Measurements from ENCODE around the gene LHX4.
A peak's percentile ranks its signal among the peaks of the same experiment; 100 is the strongest.

The LHX4 gene

DNA sequence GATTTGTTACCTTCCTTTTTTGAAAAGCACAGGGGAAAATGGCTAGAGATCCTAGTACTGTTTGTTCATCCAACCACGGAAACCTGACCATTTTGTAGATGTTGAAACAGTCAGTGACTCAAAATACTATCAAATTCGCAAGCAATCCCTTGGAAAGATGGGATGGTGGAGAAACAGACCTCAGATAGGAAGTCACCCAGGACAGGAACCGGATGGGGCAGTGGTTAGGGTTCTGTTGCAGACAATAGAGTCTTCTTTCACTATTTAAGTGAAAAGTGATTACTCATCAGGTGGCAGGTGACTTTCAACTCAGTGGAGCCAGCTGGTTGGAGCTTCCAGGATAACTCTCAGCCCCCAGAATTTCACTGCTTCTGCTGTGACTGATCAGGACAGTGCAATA lies 17.0 kb downstream of the LHX4 start:
- ATAC-seq: no peak

DNA sequence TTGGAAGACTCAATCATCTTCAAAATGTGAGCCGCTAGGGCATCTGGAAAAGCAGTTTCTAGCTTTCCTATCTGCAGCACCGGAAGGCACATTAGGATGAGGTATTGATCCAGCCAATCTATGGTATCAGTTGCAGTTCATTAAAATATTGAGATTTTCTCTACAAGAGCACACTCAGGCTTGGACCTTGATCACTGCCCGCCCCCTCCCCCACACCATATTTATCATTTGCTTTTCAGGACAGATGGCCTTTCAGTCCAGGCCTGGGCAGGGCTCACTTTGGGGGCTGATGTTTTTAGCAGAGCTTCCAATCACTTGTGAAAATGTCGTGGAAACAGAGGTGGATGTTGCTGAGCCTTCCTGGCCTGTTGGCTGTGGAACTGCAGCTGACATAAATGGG lies 17.5 kb downstream of the LHX4 start:
- no peak for ATAC-seq

DNA sequence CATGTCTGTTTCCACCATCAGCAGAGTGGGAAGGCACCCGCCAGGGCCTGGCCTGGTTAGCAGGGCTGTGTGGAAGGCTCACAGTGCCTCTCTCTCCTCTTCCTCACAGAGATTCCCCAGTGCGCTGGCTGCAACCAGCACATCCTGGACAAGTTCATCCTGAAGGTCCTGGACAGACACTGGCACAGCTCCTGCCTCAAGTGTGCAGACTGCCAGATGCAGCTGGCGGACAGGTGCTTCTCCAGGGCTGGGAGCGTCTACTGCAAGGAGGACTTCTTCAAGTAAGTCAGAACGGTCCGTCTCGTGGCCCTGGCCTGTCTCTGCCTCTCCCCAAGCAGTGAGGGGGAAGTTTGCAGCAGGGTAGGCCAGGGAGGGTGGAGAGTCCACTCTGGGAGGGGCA lies 18.1 kb downstream of the LHX4 start:
- no peak for ATAC-seq

DNA sequence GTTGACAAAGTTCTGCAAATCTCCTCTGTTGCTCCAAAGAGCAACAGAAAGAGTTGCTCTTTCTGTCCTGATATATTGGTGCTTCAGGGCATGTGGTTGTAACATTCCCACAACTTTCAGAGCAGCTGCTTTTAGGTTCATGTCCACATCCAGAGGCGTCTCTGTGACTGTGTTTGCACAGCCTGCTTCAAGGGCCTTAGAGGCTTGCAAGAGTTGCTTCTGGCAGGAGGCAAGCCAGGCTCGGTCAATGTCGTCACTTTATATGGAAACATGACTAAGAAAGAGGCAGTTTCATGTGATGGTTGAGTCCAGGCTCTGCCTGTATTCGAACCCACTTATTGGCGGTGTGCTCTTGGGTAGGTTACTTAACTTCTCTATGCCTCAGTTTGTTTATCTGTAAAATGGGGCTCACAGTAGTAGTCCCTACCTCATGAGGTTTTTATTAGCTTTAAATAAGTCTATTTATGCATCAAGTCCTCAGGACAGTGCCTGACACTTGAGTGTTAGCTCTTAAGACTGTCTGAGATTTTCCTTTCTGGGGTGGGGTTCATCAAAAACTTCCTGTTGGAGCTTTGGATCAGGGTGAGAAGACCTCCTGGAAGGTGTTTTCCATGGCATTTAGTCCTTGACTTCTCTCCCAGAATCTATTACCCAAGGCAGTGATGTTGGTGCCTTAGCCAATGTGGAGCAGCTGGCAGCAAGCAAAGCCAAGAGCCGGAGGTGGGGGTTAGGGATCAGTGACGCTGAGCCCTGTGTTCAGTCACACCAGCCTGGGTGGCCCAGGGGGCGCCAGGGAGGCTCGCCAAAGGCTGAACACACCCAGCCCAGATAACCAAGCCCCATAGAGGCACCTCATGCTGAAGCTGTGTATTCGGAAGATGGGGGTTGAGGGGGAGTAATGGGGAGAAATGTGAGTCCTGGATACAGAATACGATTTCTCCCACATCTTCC lies 18.9 kb downstream of the LHX4 start:
- no peak for ATAC-seq

DNA sequence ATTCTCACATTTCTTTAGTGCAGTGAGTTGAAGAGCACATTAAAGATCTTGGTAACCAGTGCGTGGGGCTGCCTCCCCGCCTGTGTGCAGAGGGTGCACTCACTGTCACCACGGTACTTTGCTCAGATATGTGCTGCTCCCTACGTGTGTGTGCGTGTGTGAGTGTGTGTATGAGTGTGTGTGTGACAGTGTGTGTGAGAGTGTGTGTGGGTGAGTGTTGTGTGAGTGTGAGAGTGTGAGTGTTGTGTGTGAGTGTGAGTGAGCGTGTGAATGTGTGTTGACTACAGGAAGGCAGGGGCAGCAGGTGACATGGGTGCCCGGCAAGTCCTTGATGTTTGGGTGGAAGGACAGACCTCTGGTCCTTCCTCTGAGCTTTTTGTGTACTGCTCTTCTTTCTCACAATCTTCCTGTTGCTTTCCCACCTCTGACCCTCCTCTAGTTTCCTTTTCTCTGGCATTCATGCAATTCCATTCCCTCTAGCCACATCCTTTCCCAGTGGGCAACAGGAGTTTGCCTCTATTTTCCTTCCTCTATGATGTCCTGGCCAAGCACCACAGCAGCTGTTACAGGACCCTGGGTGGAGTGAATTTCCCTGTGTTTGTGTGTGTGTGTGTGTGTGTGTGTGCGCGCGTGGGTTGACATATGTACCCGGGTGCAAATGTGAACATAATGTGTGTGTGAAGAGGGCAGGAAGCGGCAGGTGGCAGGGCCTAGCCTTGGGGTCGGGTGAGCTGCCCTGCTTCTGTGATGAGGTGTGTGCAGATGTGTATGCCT lies 19.8 kb downstream of the LHX4 start:
- ATAC-seq: no peak

DNA sequence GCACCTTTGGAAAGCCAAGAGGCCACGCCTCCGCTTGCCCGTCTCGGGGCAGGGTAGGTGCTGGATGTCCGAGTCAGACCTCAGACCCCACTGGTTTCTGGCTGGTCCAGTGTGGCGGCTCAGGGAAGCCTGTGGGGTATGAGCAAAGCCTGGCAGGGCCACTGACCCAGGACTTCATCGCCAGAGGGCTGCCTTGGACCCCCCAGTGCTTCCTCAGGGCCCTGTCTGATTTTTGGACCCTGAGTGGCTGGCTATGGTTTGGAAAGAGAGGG lies 20.4 kb downstream of the LHX4 start:
- no peak for ATAC-seq

DNA sequence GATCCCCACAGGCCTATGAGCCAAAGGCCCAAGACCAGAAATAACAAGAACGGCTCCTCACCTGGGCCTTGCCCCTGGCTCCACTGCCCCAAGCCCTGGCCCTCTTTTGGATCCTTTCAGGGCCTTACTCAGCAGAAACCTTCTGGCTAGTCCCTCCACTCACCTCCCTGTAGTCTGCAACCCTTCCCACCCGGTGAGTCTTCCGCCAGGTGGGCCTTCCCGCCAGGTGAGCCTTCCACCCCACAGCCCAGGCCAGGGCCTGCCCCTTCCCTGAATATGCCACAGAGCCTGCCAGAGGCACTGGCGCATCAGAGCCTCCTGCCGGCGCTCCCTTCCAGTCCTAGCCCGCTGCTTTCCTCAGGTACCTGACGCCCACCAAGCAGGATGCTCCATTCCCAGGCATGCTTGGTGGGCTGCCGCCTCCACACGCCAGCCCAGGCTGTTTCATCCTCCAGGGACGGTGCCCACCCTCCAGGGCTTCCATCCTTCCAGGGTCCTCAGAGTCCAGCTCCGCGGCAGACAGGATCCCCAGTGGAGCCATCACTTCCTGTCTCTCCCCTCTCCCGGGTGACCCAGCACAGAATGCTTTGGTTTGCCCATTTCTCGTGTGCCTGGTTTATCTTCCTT lies 20.9 kb downstream of the LHX4 start:
- no peak for ATAC-seq

DNA sequence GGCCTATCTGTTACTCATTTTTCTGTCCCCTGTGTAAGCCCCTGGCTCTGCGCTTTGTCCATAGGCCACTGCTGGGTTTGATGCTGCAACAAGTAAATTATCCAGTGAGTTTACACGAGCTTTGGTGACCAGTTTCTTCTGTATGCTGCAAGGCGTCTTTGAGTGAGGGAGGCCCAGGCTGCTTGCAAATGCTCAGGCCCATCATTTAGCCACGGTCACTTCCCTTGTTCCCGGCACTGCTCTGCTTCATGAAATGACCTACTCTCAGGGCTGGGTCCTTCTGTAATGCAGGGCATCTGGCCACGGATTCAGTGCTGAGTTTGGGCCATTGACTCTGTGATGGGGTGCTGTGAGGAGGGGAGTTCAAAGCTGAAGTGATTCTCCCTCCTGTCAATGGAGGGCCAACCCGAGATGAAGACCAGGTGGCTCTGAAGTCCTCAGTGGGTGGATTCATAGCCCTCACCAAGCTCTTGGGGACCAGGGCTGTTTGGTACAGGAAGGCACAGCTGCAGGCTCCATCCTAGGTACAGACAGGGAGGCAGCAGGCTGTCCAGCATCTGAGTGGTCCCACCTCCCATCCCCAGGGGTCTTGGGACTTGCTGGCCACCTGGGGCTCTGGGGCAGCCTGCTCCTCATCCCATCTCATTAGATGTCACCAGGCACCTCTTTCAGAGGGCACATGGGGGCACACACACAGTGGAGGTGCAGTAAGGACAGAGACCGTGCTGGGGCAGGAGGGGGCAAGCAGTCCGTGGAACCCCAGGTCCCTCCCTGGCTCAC lies 21.7 kb downstream of the LHX4 start:
- ATAC-seq: no peak

DNA sequence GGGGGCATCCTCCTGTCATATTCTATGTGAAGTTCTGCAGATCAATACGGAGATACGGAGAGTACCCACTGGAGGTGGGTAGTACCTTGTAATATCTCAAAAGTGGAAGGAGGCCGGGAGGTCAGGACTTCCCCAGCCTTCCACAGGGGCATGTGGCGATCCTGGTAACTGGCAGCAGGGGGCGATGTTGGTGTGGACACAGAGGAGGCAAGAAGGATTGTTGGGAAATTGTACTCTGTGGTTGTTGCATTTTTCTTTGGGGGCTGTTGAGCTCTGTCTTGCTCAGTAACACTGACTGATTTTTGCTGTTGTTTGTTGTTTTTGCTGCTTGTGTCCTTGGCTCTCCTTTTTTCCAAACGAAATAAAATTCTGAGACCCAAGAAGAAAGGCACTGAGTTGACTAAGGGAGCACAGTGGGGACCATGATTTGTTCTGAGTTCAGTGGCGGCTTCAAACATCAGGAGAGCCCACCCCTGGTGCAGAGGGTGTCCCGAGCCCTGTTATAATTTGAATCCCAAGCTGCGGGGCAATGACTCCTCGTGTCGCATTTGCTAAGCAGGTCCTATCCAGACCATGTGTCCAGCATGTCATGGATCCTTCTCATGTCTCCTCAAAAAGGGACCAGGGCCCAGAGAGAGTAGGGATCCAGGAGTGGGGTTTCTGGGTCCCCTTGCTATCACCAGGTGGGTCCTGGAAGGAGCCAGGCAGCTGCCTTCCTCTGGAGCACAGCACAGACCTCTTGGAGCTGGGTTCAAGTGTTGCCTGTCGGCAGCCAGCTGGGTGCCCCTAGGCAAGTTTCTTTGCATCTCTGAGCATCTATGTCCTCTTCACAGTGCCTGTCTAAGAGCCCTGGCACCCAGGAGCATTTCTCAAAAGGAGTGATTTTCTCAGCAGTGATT lies 22.8 kb downstream of the LHX4 start:
- ATAC-seq: peak; percentile 53 to 54

DNA sequence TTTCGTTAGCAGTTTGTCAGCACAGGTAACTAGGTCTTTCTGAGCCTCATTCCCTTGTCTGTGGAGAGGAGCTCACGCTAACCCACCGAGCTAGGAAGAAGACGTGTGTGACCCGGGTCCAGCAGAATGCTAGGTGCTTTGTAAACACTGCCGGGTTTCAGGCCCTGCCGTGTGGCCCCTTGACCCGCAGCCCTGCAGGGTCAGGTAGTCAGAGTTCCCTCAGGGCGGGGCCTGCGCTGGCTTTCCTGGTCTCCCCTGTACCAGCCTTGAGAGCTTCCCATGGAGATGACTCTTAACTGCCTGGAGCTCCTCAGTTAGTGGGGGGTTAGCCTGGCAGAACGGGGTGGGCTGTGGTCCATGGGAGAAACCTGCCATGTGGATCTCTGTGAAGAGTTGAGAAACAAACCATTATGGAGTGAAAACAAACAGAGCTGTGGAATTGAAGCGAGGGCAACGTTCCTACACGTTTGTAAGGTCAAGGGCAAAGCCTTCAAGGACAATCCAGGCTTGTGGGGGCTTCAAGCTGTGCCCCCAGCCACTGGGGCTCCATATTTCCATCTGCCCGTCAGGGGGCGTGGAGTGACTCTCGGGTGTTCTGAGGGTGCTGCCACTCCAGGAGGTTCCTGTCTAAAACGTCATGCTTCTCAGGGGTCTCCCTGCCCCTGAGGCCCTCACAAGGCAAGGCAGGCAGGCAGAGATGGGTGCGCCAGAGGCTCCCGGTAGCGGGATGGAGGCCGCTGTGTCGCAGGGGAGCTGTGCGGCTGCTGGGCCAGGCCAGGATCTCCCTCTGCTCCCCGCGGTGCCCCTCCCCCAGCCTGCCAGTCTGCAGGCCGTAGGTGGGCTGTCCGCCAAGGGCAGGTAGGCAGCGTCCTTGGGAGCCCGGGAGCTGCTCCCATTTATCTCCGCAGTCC lies 23.8 kb downstream of the LHX4 start:
- no peak for ATAC-seq

DNA sequence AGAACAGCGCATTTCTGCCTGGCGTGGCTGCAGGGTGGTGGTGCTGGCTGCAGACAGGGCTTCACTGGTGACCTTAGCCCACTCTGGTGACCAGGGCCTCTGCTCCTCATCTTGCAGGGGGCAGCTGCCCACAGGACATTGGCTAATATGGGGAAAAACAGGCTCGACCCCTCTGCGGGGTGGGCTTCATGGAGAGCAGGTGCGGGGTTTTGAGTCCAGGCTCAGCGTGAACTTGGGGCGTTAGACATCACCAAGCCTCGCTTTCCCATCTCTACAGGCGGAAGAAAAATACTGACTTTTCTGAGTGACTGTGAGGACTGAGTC lies 24.4 kb downstream of the LHX4 start:
- no peak for ATAC-seq

DNA sequence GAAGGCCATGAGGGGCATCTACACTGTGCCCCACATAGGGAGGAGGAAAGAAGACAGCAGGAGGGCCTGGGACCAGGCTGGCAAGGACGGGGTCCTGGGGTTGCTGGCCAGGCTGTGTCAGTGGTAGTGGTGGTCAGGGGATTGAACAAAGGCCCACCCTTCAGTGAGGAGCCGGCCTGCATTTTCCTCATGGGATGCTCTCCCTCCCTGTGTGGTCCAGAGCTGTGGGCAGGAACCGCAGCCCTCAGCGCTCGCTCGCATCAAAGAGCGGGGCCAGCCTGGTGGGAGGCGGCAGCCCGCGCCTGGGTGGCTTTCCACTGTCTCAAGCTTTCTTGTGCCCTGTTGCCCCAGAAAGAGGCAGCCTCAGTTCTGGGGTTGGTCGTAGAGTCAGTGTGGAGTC lies 24.8 kb downstream of the LHX4 start:
- no peak for ATAC-seq

DNA sequence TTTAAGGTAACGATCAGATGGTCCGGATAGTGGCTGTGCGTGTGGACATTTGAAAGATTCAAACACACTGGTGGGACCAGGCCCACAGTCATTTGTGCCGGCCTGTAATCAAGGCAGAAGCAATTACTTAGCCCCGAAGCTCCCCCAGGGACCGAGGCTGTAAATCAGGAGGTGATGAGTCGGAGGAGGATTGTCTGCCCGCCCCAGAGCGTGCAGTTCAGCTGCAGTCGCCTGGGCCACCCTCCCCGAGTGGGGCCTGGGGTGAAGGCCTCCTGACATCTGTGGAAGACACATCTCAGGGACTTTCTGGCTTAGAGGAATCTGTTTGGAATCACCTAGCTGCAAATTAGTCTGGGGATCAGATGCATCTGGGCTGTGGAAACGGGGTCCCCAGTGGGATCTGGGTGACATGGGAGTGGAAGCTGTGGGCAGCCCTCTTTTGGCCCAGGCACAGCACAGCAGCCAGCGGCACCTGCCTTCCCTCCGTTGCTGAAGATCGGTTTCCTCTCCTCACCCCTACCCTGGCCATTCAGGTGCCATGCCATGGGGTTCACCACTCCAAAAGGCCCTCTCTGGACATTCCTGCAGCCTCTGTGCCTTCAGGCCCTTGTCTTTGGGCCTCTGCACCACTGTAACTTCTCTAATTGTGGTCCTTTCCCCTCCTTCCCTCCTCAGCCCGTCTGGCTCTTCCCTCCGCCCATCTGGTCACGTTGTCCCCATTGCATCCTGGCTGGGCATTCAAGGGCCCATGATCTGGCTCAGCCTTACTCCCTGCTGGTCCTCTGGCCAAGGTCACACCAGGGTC lies 25.7 kb downstream of the LHX4 start:
- no peak for ATAC-seq

DNA sequence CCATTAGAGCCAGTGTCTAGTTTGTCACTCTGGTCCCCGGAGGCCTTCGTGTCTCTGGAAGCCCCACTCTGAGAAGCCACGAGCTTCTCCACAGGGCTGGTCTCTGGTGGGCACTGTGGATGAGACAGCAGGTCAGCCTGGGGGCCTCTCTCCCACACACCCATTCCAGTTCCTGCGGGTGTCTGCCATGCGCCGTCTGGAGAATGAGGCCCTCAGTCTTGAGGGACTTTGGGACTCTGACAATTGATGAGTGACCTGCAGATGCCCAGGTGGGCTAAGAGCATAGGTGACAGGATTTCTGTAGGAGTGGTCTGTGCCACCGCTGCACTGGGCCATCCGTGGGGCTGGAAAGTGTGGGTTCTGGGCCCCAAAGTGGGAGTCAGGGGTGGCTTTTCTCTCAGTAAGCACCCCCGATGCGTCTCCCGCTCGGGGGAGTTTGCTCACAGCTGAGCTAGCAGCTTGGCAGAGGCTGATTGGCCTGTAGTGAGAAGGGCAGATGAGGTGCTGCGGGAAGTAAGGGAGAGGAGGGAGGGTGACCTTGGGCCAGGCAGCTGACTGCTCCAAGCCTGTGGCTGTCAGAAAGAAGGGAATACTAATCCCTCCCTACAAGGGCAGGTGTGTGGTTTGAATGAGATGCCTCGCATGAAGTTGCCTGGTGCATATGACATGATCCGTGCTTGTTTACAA lies 26.4 kb downstream of the LHX4 start:
- no peak for ATAC-seq

DNA sequence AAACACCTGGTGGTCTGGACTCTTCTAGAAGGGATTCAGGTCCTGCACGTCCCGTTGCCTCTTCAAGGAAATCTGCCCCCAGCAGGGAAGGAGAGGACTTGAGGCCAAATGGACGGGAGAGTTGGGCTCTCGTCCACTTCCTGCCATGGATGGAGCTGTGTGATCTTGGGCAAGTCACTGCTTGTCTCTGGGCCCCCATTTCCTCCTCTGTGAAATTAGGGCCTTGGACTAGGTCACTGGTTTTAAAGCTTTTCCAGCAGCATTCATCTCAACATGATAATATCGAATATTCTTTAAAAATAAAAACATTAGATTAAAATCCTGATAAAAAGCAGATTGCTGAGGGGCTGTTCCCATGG lies 26.9 kb downstream of the LHX4 start:
- no peak for ATAC-seq

DNA sequence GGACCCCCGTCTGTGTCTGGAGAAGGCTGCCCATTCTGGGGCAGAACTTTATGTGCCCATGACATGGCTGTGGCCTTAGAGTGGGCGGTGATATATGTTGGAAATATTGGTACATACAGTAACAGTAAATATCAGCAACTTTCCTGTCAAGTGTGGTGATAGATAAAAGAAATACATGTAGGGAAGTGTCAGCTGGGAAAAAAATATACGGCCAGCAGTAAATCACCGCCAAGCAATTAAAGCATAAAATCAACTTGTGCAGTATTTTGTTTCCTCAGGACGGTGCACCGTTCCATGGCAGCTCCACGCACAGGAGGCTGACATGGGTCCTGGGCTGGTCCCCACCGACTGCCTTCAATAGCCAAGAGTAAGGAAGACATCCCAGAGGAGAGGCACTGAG lies 27.4 kb downstream of the LHX4 start:
- ATAC-seq: no peak

DNA sequence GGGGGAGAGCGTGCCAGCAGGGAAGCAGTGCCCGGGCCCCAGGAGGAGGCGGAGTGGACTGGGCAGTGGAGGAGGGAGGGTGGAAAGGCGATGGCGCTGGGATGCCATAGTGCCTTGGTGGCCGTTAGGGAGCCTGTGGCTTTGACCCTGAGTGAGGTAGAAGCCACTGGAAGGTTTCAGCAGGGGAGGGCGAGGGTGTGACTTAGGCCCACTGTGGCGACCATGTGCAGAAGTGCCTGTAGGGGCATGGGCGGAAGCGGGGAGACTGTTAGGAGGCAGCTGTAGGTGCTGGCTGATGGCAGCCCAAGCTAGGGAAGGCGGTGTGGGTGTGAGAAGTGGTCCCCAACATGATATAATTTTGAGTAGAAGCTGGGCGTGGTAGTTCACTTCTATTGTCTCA lies 28.2 kb downstream of the LHX4 start:
- no peak for ATAC-seq

DNA sequence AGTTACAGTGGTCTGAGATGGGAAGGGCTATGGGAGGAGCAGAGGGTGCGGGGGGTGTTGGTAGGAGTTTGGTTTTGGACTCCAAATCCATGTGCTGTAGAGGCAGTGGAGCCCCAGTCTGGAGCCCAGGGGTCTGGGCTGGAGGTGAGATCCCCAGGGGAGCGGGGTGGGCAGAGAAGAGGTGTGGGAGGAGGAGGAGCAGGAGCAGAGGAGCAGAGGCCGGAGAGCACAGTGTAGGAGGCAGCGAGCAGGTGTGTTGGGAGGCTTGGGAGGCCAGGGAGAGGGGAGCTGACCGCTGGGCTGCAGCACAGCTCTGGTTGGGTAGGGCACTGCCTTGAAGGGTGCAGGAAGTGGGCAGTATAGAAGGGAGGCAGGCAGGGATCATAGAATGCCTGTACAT lies 28.9 kb downstream of the LHX4 start:
- no peak for ATAC-seq

All from activated CD4-positive, CD25-positive, alpha-beta regulatory T cell treated with anti-CD3 and anti-CD28 coated beads, Interleukin-2, amount 50 U/mL, for 24 hours (primary cell).